GM19395 (cell line): ENCODE results near the gene ABCA4.

Experiments
- ATAC-seq: cut with Tn5 transposase; IDR thresholded peaks from one replicate; pipeline ENCODE4 v1.9.1; 2021; ENCODE audit warnings: mild to moderate bottlenecking, moderate library complexity; ENCODE audit not compliant: unreplicated experiment

ABCA4 gene

DNA sequence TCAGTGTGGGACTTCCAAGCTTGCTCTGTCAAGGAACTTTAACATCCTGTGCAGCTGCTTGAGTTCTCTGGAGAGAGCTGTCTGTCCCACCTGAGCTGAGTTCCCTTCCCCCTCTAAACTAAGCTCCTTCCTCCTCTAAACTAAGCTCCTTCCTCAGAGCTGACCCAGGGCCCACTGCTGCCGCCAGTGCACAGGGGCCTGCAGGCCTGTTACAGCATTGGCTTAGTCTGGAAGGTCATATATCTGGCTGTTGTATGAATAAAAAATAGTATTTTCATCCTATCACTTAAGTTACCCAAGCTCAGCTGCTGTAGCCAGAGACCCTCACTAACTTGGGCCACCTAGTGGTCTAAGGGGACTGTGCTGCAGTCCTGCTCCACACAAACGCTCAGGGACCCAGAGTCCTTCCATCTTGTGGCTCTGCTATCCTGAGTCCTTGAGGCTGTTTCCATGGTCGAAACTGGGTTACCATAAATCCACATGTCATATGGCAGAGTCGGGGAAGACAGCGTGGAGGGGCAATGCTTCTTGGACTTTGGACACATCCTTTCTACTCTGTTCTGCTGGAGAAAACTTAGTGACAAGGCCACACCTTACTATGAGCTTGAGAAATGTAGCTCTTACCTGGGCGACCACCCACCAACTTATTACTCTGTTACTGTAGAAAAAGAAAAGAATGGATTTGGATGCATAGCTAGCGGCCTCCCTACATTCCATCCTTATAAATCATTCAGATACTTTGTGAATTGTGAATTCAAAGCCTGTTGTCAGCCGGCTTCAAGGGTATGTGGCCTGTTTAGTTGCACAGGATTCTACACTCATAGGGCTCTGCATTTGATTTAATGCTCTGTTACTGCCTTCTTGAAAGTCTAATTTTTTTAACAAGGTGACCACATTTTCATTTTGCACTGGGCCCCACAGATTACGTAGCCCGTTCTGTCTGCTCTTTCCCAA lies 140.4 kb downstream of the ABCA4 start:
- ATAC-seq: no peak

GRCh38 chr1:93979718-93980319 lies 141.1 kb downstream of the ABCA4 start:
- no peak for ATAC-seq

DNA sequence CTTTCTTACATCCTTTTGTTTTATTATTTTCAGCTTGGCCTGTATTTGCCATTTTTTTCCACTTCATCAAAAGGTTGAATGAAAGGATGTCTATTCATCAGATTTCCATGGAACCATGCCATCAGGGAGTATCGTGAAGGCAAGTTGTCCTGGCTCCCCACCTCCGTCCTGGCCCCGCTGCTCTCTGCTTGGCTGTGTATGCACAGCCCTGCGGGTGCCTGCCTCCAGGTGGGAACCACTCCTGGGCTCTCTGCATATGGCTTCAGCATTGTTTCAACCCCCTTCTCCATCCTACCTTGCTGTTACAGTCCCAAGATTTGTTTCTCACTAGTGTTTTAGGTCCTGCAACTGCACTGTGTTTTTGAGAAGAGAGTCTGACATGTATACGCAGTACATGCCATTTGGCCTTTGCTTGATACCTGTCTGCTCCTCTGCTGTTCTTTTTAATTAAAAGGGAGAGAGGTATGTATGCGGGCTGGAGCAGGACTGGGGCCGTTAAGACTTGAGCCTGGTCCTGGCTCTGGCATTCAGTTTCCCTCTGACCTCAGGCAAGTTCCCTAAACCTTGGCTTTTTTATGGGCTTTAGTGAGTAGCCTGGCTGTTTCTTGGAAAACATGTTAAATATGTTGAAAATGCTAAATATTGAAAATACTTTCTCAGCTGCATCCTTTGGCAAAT lies 141.8 kb downstream of the ABCA4 start:
- ATAC-seq: no peak

- ATAC-seq: no peak
These were observed 143.4 kb downstream of the ABCA4 start for GRCh38 chr1:93977598-93977945.

- no peak for ATAC-seq
These were observed 144.0 kb downstream of the ABCA4 start for GRCh38 chr1:93976711-93977597.

DNA sequence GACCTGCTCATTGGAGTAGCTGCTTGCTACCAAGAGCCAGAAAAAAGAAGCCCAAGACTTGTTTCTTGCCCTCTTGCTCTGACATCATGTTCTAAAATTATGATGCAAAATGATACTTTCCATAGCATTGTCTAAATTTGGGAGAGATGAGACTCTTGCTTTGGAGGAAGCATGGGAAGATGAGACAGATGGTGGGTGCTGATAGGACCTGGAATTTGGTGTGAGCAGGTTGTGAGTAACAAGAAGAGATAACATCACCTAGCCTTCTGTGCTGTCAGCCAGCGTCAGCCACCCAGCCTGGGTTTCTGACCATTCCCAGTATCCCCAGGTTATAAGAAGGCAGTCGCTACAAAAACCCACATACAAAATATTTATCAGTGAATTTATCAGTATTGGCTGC lies 144.7 kb downstream of the ABCA4 start:
- no peak for ATAC-seq

DNA sequence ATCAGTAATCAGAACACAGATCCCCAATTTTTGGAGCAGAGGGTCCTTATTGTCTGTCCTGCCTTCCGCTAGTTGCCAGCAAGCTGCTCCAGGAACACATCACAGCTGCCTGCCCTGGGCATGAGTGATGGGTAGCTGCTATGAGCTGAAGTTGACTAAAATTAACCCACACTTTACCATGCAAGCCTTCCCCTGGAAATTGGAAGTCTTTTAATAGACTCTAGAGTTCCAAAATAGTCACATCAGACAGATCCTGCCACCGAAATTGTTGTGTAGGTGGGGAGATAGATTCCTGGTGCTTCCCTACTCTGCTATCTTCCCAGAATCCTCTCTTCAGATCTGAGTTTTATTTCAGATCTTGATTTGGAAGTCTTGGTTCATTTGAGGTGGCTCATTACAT lies 148.6 kb downstream of the ABCA4 start:
- ATAC-seq: no peak

DNA sequence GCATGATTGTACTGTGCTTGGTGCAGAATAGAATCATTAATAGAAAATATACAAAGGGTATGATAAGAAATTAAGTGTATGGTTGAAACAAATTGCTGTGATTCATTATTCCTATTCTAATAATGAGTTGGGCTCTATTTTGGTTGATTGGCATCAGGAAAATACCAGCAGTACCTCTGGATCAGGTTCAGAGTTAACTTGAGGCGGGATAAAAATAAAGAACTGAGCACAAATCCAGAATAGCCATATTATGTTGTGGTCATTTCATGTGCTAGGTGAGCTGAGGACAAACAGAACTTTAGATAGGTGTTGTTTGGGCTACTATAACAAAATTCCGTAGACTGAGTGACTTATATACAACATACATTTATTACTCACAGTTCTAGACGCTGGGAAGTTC lies 151.1 kb downstream of the ABCA4 start:
- no peak for ATAC-seq

DNA sequence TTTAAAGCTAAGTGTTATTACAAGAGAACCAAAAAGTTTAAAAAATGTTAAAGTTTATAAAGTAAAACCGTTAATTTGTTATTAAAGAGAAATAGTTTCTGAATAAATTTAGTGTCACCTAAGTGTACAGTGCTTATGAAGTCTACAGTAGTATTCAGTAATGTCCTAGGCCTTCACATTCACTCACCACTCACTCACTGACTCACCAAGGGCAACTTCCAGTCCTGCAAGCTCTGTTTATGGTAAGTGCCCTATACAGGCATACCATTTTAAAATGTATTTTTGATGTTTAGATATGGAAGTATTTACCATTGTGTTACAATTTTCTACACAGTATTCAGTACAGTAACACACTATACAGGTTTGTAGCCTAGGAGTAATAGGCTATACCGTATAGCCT lies 151.6 kb downstream of the ABCA4 start:
- ATAC-seq: no peak

GRCh38 chr1:93967306-93967705 lies 153.6 kb downstream of the ABCA4 start:
- ATAC-seq: no peak

GRCh38 chr1:93965888-93966287 lies 155.1 kb downstream of the ABCA4 start:
- no peak for ATAC-seq

GRCh38 chr1:93965256-93965655 lies 155.7 kb downstream of the ABCA4 start:
- no peak for ATAC-seq

DNA sequence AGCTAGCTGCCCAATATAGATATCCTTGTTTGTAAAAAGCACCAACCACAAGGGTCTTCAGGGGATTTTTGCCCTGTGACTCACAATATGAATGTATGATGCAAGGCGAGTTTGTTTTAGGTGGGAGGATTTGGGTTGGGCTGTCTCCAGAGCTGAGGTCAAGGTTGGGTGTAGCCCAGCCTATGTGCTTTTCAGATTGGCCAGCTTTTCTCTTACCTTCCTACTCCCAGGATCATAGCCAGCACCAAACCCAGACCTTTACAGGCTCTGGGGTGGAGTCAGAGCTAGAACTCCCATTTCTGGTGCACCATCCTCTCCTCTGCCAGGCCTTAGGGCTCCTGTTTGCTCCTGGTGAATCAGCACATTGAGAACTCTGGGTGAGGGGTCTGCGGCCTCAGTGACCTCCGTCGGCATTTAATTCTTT lies 156.2 kb downstream of the ABCA4 start:
- ATAC-seq: no peak

DNA sequence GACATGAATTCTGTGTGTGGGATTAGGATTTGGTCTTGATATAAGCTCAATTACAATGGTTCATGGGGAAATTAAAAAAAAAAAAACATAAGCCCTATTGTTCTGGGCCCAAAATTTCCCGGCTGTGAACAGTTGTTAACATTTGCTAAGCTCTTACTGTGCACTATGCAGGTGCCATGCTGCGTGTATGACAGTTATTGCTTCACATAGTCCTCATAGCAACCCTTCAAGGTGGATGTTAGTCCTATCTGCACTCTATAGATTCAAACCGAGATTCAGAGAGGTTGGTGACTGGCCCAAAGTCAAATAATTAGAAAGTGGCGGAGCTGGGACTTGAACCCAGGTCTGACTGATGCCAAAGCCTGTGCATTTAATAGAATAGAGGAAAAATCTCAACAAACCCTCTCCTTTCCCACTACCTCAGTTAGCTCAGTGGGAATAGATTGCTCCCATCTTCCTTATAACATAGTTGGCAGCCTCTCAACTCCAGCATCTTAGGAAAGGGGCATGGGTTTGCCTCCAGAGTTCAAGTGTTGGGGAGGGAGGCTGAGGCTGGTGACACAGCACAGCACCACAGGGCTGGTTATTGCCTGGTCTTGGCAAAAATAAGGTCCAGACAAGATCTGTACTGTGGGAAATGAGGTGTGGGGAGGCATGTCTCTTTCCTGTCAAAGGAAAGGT lies 156.7 kb downstream of the ABCA4 start:
- no peak for ATAC-seq

- ATAC-seq: no peak
These were observed 157.4 kb downstream of the ABCA4 start for GRCh38 chr1:93963585-93963984.

DNA sequence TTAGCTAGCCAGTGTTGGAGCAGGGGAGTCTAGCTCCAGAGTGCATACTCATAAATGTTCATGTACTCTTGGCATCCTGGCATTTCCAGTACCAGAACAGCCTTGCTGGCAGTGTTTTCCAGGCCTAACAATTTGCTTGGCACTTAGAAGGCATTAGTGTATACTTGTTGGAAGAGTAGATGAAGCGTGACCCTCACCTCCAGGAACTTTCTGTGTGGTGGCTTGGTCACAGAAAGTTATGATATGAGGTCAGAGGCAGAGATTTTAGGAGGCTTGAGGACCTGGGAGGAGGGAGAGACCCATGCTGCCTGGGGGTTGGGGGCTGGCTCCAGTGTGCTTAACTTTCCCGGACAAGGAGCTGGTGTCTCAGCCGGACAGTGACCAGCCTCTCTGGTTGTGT lies 159.0 kb downstream of the ABCA4 start:
- ATAC-seq: no peak

- ATAC-seq: no peak
These were observed 159.5 kb downstream of the ABCA4 start for GRCh38 chr1:93961443-93961842.

- ATAC-seq: no peak
These were observed 160.3 kb downstream of the ABCA4 start for GRCh38 chr1:93960641-93961147.

DNA sequence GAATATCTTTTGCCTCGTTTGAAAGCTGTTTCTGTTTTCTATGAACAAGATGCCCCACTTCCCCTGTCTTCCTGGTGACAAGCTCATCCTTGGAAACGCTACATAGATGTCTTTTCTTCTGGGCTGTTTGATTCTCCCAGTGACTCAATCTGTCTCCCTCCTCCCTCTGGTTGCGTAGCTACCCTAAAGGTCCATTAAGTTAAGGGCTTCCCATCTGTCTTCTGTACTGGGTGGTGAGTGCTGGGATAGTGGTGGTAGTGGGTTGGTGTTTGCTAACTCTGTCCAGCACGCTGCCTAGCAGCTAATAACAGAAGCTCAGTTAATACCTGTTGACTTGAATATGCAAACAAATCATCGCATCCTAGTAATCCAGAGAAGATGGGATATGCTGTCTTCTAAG lies 161.5 kb downstream of the ABCA4 start:
- ATAC-seq: no peak

DNA sequence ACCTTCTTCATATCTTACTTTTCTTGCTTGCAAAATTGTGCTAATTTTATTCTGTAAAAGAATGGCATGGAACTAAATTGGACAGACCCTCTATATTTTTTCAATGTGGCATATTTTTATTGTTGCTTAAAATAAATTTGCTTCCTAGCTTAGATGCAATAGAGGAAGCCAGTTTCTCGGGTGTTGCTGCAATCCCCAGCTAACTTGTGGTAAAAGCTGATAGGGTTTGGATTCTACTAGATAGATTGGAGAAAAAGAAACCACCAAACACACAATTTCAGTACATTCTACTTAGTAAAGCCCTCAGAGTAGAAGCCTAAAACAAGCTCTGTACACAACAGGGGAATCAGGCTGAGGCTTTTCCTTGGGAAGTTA lies 162.2 kb downstream of the ABCA4 start:
- ATAC-seq: no peak
